ENCODE results near the gene NRF1. TPM values are rescaled to one million over a fixed set of nuclear protein-coding genes. Genes with fewer than 3 reads are reported as not detected.
"Not testable (repeated sequence)": the region's sequence is repeated elsewhere in the genome, so short reads cannot be mapped to it uniquely, and the experiment has no call there.

NRF1 gene
- polyA plus RNA-seq, 2 donors: 4.7 to 5.7 TPM

DNA sequence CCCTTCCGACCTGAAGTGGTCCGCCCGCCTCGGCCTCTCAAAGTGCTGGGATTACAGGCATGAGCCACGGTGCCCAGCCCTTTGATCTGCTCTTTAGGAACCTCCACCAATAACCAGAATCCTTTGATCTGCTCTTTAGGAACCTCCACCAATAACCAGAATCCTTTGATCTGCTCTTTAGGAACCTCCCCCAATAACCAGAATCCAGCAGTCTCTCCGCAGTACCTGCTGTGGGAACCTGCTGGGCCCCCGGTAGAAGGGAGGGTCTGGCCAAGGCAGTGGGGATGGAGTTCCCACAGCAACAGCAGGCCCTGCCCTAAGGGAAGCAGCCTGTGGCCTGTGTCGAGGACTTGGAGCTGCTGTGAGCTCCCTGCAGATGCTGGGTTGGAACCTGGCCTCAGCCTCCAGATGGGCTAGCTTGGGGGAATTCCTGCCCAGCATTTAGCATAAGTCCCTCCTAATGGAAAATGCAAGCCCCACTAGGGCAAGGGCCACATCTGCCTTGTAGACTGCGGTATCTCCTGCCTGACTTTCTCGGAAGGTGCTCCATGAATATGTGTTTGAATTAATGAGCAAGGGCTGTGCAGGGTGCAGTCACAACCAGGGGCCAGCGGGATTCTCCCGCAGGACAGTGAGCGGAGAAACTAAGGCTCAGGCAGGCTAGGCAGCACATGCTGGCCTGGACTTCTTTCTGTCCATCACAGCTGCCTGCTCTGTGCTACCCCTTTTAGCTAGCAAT, 175.5 kb downstream of the NRF1 start:
- H3K36me3 ChIP-seq (ENCODE audit: control insufficient read depth in 2 of 2, insufficient read depth in 2 of 2, low read length in 1 of 2): no peaks in the 10 kb centered on the region
- WGBS, 2 donors: 53 to 60% methylated on average over 13 of the region's 13 CpGs

DNA sequence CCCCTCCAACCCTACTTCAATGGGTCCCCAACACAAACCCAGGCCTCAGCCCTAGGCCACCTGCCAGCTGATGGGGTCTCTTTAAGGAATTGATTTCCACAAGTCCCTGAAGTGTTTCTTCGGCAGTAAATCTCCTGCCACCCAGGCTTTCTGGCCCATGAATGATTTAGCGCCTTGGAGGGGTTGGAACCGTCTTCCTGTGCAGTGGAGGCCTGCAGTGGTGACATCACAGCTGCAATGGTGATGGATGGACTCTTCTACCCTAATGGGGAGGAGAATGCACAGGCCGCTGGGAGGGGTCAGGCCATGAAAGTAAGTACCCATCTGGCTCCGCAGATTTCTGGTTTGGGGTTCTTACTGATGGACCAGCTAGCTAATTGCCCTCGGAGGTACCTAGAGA, 177.5 kb downstream of the NRF1 start:
- Histone ChIP-seq H3K9me3 (ENCODE audit: control insufficient read depth in 2 of 2, insufficient read depth in 1 of 2, low read depth in 1 of 2, low read length in 1 of 2) (no peaks in the 10 kb centered on the region), H3K36me3 (ENCODE audit: control insufficient read depth in 2 of 2, insufficient read depth in 2 of 2, low read length in 1 of 2) (no peaks in the 10 kb centered on the region), H3K27ac (ENCODE audit: low read depth in 2 of 2, low read length in 1 of 2) (no peak overlapping the region), H3K4me1 (ENCODE audit: control insufficient read depth in 2 of 2, insufficient read depth in 2 of 2, low read length in 1 of 2) (peaks cover 3% of the 10 kb centered on the region in 2 donors), H3K27me3 (ENCODE audit: control insufficient read depth in 1 of 2, insufficient read depth in 2 of 2, low read length in 2 of 2) (peaks cover 6 to 19% of the 10 kb centered on the region in 2 donors), H3K4me3 (ENCODE audit: low read depth in 1 of 2, low read length in 2 of 2) (no peak overlapping the region)
- 92 to 95% methylated on average over 6 of the region's 6 CpGs for WGBS, 2 donors

More for the DNA sequence above, 175.5 kb downstream of the NRF1 start:
- Histone ChIP-seq H3K27me3 (ENCODE audit: control insufficient read depth in 1 of 2, insufficient read depth in 2 of 2, low read length in 2 of 2) (peaks cover 6 to 34% of the 10 kb centered on the region in 2 donors), H3K4me3 (ENCODE audit: low read depth in 1 of 2, low read length in 2 of 2) (no peak overlapping the region), H3K27ac (ENCODE audit: low read depth in 2 of 2, low read length in 1 of 2) (no peak overlapping the region), H3K4me1 (ENCODE audit: control insufficient read depth in 2 of 2, insufficient read depth in 2 of 2, low read length in 1 of 2) (peaks cover 3% of the 10 kb centered on the region in 2 donors), H3K9me3 (ENCODE audit: control insufficient read depth in 2 of 2, insufficient read depth in 1 of 2, low read depth in 1 of 2, low read length in 1 of 2) (no peaks in the 10 kb centered on the region)

DNA sequence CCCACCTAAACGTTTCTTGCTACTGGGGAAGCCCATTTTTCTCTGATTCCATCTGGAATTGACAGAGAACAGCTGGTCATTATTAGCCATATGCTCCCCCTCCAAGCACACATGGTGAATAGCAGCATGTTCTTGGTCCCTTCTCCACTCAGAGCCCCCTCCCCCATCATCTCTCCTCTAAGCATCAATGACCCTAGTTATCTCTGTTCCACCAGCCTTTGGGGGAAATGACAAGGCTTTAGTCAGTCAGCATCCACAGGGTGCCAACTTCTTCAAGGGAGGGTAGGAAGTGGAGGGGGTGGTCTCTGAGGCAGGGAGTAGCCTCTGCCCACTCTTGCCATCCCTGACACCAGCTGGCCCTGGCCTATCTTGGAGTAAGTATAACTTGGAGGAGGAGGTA, 178.1 kb downstream of the NRF1 start:
- H3K4me3 ChIP-seq (ENCODE audit: low read depth in 1 of 2, low read length in 2 of 2): no peak overlapping the region
- H3K4me1 ChIP-seq (ENCODE audit: control insufficient read depth in 2 of 2, insufficient read depth in 2 of 2, low read length in 1 of 2): peaks cover 0 to 3% of the 10 kb centered on the region in 2 donors
- peaks cover 2 to 16% of the 10 kb centered on the region in 2 donors for H3K27me3 ChIP-seq (ENCODE audit: control insufficient read depth in 1 of 2, insufficient read depth in 2 of 2, low read length in 2 of 2)
- 42 to 49% methylated on average over 1 of the region's 1 CpG for whole genome bisulfite sequencing, 2 donors
- no peaks in the 10 kb centered on the region for H3K36me3 ChIP-seq (ENCODE audit: control insufficient read depth in 2 of 2, insufficient read depth in 2 of 2, low read length in 1 of 2)
- no peak overlapping the region for H3K27ac ChIP-seq (ENCODE audit: low read depth in 2 of 2, low read length in 1 of 2)
- H3K9me3 ChIP-seq (ENCODE audit: control insufficient read depth in 2 of 2, insufficient read depth in 1 of 2, low read depth in 1 of 2, low read length in 1 of 2): no peaks in the 10 kb centered on the region

DNA sequence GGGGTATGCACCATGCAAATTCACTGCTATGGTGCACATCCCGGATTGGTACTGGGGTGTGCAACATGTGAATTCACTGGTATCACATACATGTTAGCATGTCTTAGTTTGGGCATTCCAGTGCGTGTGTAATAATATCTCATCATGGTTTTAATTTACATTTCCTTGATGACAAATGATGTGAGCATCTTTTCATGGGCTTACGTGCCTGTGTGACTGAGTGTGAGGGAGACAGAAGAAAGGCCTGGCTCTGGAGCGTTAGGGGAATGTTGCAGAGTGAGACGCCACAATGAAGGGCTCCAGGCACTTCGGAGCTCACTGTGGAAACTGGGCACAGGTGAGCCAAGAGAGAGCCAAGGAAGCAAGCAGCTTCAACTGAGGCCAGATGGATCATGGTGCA, 178.6 kb downstream of the NRF1 start:
- no peaks in the 10 kb centered on the region for H3K36me3 ChIP-seq (ENCODE audit: control insufficient read depth in 2 of 2, insufficient read depth in 2 of 2, low read length in 1 of 2)
- H3K4me3 ChIP-seq (ENCODE audit: low read depth in 1 of 2, low read length in 2 of 2): no peak overlapping the region
- H3K9me3 ChIP-seq (ENCODE audit: control insufficient read depth in 2 of 2, insufficient read depth in 1 of 2, low read depth in 1 of 2, low read length in 1 of 2): no peaks in the 10 kb centered on the region
- 69% methylated on average over 6 of the region's 6 CpGs for WGBS, 2 donors
- H3K27me3 ChIP-seq (ENCODE audit: control insufficient read depth in 1 of 2, insufficient read depth in 2 of 2, low read length in 2 of 2): peaks cover 0 to 11% of the 10 kb centered on the region in 2 donors
- peaks cover 0 to 3% of the 10 kb centered on the region in 2 donors for H3K4me1 ChIP-seq (ENCODE audit: control insufficient read depth in 2 of 2, insufficient read depth in 2 of 2, low read length in 1 of 2)
- H3K27ac ChIP-seq (ENCODE audit: low read depth in 2 of 2, low read length in 1 of 2): no peak overlapping the region

DNA sequence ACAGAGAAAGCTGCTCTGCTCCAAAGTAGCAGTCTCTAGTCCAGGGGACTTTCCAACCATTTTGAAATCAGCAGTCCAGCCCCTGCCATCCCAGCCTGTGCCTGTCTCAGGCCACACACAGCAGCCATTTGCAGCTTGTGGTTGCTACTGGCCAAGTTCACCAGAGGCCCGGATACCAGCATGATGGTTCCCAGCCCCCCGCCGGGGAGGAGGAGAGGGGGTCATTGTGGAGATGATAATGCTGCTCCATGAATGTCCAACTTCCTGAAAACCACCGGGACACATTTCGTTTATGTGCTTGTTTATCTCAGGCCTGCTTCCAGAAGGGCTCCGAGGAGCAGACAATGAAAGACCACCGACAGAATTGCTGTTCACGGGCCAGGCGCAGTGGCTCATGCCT, 181.2 kb downstream of the NRF1 start:
- Histone ChIP-seq H3K9me3 (ENCODE audit: control insufficient read depth in 2 of 2, insufficient read depth in 1 of 2, low read depth in 1 of 2, low read length in 1 of 2) (no peaks in the 10 kb centered on the region), H3K36me3 (ENCODE audit: control insufficient read depth in 2 of 2, insufficient read depth in 2 of 2, low read length in 1 of 2) (no peaks in the 10 kb centered on the region), H3K4me3 (ENCODE audit: low read depth in 1 of 2, low read length in 2 of 2) (no peak overlapping the region), H3K4me1 (ENCODE audit: control insufficient read depth in 2 of 2, insufficient read depth in 2 of 2, low read length in 1 of 2) (no peaks in the 10 kb centered on the region), H3K27me3 (ENCODE audit: control insufficient read depth in 1 of 2, insufficient read depth in 2 of 2, low read length in 2 of 2) (no peaks in the 10 kb centered on the region), H3K27ac (ENCODE audit: low read depth in 2 of 2, low read length in 1 of 2) (no peak overlapping the region)
- 66 to 67% methylated on average over 9 of the region's 9 CpGs for WGBS, 2 donors

DNA sequence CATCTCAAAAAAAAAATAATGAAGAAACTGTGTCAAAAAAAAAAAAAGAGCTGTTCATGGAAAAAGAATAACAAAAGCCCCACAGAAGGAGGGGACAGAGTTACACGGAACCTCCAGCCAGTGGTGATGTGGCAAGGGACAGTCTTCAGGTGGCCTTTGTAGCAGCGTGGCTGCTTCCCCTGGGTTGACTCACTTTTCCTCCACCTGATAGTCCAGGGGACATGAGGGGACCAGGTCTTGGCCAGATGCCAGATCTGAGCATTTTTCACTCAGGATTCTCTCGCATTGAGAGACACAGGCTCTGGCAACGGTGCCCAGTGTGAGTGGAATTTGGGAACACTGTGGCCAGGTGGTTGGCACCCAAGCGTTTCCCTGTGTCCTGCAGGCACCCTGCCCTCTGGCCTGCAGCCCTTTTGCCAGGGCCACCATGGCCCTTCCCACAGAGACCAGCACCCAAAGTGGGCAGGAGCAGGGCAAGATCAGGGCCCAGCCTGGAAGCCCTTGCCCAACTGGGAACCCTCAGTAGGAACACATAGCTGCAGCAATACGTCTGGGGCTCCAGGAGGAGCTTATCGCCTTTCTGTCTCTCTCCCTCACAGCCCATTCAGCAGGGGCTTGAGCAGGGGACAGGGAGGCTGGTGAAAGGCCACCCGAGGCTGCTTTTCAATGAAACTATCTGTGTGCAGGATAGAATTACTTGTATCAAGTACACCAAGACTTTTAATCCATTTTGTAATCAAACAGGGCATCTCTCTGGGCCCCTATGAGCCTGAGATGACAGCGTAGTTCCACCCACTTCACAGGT, 182.2 kb downstream of the NRF1 start:
- H3K9me3 ChIP-seq (ENCODE audit: control insufficient read depth in 2 of 2, insufficient read depth in 1 of 2, low read depth in 1 of 2, low read length in 1 of 2): no peaks in the 10 kb centered on the region
- H3K36me3 ChIP-seq (ENCODE audit: control insufficient read depth in 2 of 2, insufficient read depth in 2 of 2, low read length in 1 of 2): no peaks in the 10 kb centered on the region
- no peak overlapping the region for H3K27ac ChIP-seq (ENCODE audit: low read depth in 2 of 2, low read length in 1 of 2)
- no peaks in the 10 kb centered on the region for H3K4me1 ChIP-seq (ENCODE audit: control insufficient read depth in 2 of 2, insufficient read depth in 2 of 2, low read length in 1 of 2)
- WGBS, 2 donors: 74 to 77% methylated on average over 9 of the region's 9 CpGs
- no peak overlapping the region for H3K4me3 ChIP-seq (ENCODE audit: low read depth in 1 of 2, low read length in 2 of 2)
- H3K27me3 ChIP-seq (ENCODE audit: control insufficient read depth in 1 of 2, insufficient read depth in 2 of 2, low read length in 2 of 2): no peaks in the 10 kb centered on the region

DNA sequence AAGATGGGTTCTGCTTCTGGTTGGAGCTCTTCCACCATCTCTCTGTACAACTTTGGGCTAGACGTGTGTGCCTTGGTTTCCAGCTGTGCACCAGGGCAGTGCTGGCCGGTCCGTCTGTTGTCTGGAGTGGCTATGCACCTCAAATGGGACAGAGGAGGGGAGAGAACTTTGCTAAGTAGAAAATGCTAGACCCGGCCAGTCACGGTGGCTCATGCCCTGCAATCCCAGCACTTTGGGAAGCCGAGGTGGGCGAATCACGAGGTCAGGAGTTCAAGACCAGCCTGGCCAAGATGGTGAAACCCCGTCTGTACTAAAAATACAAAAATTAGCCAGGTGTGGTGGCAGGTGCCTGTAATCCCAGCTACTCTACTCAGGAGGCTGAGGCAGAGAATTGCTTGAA, 182.9 kb downstream of the NRF1 start:
- not testable (repeated sequence) for H3K27me3 ChIP-seq (ENCODE audit: control insufficient read depth in 1 of 2, insufficient read depth in 2 of 2, low read length in 2 of 2); H3K36me3 ChIP-seq (ENCODE audit: control insufficient read depth in 2 of 2, insufficient read depth in 2 of 2, low read length in 1 of 2); H3K4me3 ChIP-seq (ENCODE audit: low read depth in 1 of 2, low read length in 2 of 2); H3K4me1 ChIP-seq (ENCODE audit: control insufficient read depth in 2 of 2, insufficient read depth in 2 of 2, low read length in 1 of 2); H3K27ac ChIP-seq (ENCODE audit: low read depth in 2 of 2, low read length in 1 of 2); H3K9me3 ChIP-seq (ENCODE audit: control insufficient read depth in 2 of 2, insufficient read depth in 1 of 2, low read depth in 1 of 2, low read length in 1 of 2)
- 89% methylated on average over 9 of the region's 9 CpGs for WGBS, 2 donors

DNA sequence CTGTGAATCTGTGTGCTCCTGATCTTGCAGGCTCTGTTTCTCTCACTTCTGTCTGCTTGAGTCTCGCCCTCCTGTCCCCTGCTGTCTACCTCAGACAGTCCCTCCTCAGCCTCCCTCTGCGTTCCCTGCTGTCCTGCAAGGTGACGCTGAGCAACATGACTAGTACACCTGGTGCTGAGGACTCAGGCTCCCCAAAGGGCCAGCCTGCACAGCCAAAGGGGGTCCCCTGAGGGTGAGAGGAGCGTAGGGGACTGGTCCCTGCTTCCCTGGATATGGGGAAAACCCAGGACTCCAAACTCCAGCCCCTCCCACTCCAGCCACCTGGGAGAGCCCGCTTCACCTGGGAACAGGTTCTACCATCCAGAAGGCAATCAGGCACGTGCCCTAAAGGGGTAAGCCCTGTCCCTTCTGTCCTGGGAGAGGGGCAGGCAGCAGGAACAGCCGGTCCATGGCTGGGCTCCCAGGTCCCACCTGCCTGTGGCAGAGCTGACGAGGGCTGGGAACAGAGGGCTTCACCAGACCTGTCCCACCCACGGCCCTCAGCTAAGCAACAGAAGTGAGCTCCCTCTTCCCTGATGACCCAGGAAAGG, 184.8 kb downstream of the NRF1 start:
- Histone ChIP-seq H3K27ac (ENCODE audit: low read depth in 2 of 2, low read length in 1 of 2) (no peak overlapping the region), H3K27me3 (ENCODE audit: control insufficient read depth in 1 of 2, insufficient read depth in 2 of 2, low read length in 2 of 2) (no peaks in the 10 kb centered on the region), H3K4me3 (ENCODE audit: low read depth in 1 of 2, low read length in 2 of 2) (no peak overlapping the region), H3K4me1 (ENCODE audit: control insufficient read depth in 2 of 2, insufficient read depth in 2 of 2, low read length in 1 of 2) (no peaks in the 10 kb centered on the region), H3K36me3 (ENCODE audit: control insufficient read depth in 2 of 2, insufficient read depth in 2 of 2, low read length in 1 of 2) (no peaks in the 10 kb centered on the region), H3K9me3 (ENCODE audit: control insufficient read depth in 2 of 2, insufficient read depth in 1 of 2, low read depth in 1 of 2, low read length in 1 of 2) (no peaks in the 10 kb centered on the region)
- 82 to 83% methylated on average over 9 of the region's 9 CpGs for WGBS, 2 donors

DNA sequence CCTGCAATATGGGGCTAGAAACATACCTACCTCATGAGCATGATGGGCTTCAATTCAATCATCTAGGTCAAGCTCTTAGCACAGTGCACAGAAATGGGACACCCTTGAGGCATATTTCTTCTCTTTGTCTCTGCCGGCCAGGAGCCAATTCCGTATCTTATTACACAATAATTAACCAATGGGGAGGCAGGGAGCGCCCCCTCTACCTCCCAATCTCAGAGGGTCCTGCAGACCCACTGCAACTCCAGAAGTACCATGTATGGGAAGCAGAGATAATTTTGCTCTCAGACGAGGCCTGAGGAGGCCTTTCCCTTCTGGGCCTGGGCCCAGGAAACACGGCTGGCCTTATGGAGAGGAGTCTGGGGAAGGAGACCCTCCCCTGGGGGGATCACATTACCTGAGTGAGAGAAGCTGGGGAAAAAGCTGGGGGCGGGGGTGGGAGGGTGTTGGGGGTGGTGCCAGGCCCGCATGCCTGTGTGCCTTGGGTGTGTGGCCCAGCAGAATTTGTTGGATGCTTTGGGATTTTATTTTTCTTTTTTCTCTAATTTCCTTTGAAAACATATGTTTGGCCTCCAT, 185.8 kb downstream of the NRF1 start:
- H3K9me3 ChIP-seq (ENCODE audit: control insufficient read depth in 2 of 2, insufficient read depth in 1 of 2, low read depth in 1 of 2, low read length in 1 of 2): no peaks in the 10 kb centered on the region
- no peaks in the 10 kb centered on the region for H3K27me3 ChIP-seq (ENCODE audit: control insufficient read depth in 1 of 2, insufficient read depth in 2 of 2, low read length in 2 of 2)
- H3K36me3 ChIP-seq (ENCODE audit: control insufficient read depth in 2 of 2, insufficient read depth in 2 of 2, low read length in 1 of 2): no peaks in the 10 kb centered on the region
- WGBS, 2 donors: 64 to 72% methylated on average over 7 of the region's 7 CpGs
- H3K4me1 ChIP-seq (ENCODE audit: control insufficient read depth in 2 of 2, insufficient read depth in 2 of 2, low read length in 1 of 2): no peaks in the 10 kb centered on the region
- H3K4me3 ChIP-seq (ENCODE audit: low read depth in 1 of 2, low read length in 2 of 2): no peak overlapping the region
- no peak overlapping the region for H3K27ac ChIP-seq (ENCODE audit: low read depth in 2 of 2, low read length in 1 of 2)

Measured in esophagus (tissue), 2 donors.